Endothelial cell of umbilical vein (primary cell): ENCODE results near the gene TMEM41A. TPM values are rescaled to one million over a fixed set of nuclear protein-coding genes. Genes with fewer than 3 reads are reported as not detected.

Source experiments
- BruUV-seq: library from RNA; stranded (reverse); fragments of 400-500 nt; replicated peaks from 2 replicates; lab custom pipeline; 2021; lab: Mats Ljungman, UMichigan
- CTCF ChIA-PET: fragments of 300-600, 350-600 bp; sonication (Branson Sonifier 250); formaldehyde crosslinking; loops from one replicate; lab custom pipeline; 2021; ENCODE audit warnings: antibody characterized with exemption, inconsistent platforms; lab: Charles Lee
- POLR2A ChIA-PET: fragments of 300-600, 350-600 bp; sonication (Branson Sonifier 250); formaldehyde crosslinking; loops from one replicate; lab custom pipeline; 2021; ENCODE audit warnings: antibody characterized with exemption, inconsistent platforms; lab: Charles Lee
- DNase-seq: peaks from one replicate; pipeline ENCODE4 v3.0.0-alpha.2; 2011; ENCODE audit warnings: low read depth, low spot score
- FAIRE-seq: peaks from 2 replicates; lab custom pipeline; 2011; peaks lifted over from hg19 to GRCh38; lab: Jason Lieb, UNC
- H2AFZ ChIP-seq: 2 replicates; pipeline ENCODE4 v1.6.0; 2012; ENCODE audit warnings: low read depth, low read length, control low read depth, inconsistent platforms
- H3K27ac ChIP-seq: 2 replicates; pipeline ENCODE4 v1.5.1; 2011; ENCODE audit warnings: low read depth, mild to moderate bottlenecking, control low read depth, low read length, moderate library complexity; ENCODE audit not compliant: insufficient read depth
- H3K27me3 ChIP-seq, 2 experiments: 2 replicates each; pipeline versions ENCODE4 v1.6.0 to v1.6.1; 2011; ENCODE audit warnings: low read length in 2 of 2, mixed read lengths in 1 of 2; ENCODE audit not compliant: control insufficient read depth in 2 of 2, insufficient read depth in 2 of 2
- H3K36me3 ChIP-seq, 2 experiments: 2 replicates in 1 of 2; 3 replicates in 1 of 2; pipeline ENCODE4 v1.5.1; 2011; ENCODE audit warnings: low read length in 2 of 2, mild to moderate bottlenecking in 1 of 2, moderate library complexity in 1 of 2; ENCODE audit not compliant: control insufficient read depth in 2 of 2, insufficient read depth in 2 of 2; ENCODE audit errors: extremely low read depth in 1 of 2
- H3K4me1 ChIP-seq: 3 replicates; pipeline ENCODE4 v1.5.1; 2011; ENCODE audit warnings: mild to moderate bottlenecking, low read length; ENCODE audit not compliant: control insufficient read depth, insufficient read depth; ENCODE audit errors: extremely low read depth
- H3K4me2 ChIP-seq: 2 replicates; pipeline ENCODE4 v1.6.1; 2011; ENCODE audit warnings: low read length, control low read depth, mixed read lengths; ENCODE audit not compliant: insufficient read depth
- H3K4me3 ChIP-seq, 3 experiments: fragments of 200-600 bp in 1 of 3; sonication (generic), shearing (Covaris generic) in 1 of 3; replicated peaks in 1 of 3; 2 replicates each; pipeline ENCODE4 v1.5.1; 2011 to 2016; ENCODE audit warnings: control low read depth in 3 of 3, low read length in 3 of 3, mild to moderate bottlenecking in 2 of 3, inconsistent platforms in 1 of 3, low read depth in 1 of 3, moderate library complexity in 1 of 3; ENCODE audit not compliant: insufficient read depth in 1 of 3
- H3K79me2 ChIP-seq: 2 replicates; pipeline ENCODE4 v1.6.0; 2012; ENCODE audit warnings: low read length, inconsistent platforms; ENCODE audit not compliant: control insufficient read depth, insufficient read depth
- H3K9ac ChIP-seq: replicated peaks from 2 replicates; pipeline ENCODE3; 2011; ENCODE audit warnings: low read length, control low read depth; ENCODE audit not compliant: insufficient read depth; ENCODE audit errors: extremely low read depth
- H3K9me1 ChIP-seq: replicated peaks from 3 replicates; pipeline ENCODE4 v1.6.0; 2011; ENCODE audit warnings: mild to moderate bottlenecking, low read length; ENCODE audit not compliant: control insufficient read depth, insufficient read depth; ENCODE audit errors: extremely low read depth
- H3K9me3 ChIP-seq: replicated peaks from 2 replicates; pipeline ENCODE4 v1.5.1; 2012; ENCODE audit warnings: low read length, inconsistent platforms; ENCODE audit not compliant: control insufficient read depth, insufficient read depth
- H4K20me1 ChIP-seq: replicated peaks from 2 replicates; pipeline ENCODE3; 2011; ENCODE audit warnings: mild to moderate bottlenecking, low read length; ENCODE audit not compliant: control insufficient read depth, insufficient read depth; ENCODE audit errors: extremely low read depth
- EZH2 ChIP-seq: IDR thresholded peaks from 2 replicates; pipeline ENCODE4 v1.6.1; 2012; ENCODE audit warnings: borderline replicate concordance, low read depth, mild to moderate bottlenecking, moderate library complexity, low read length, inconsistent platforms; ENCODE audit not compliant: severe bottlenecking
- FOS ChIP-seq: IDR thresholded peaks from 2 replicates; pipeline ENCODE4 v1.6.1; 2011; ENCODE audit warnings: mild to moderate bottlenecking, low read length, moderate library complexity, borderline replicate concordance; ENCODE audit not compliant: insufficient read depth
- GATA2 ChIP-seq: IDR thresholded peaks from 2 replicates; pipeline ENCODE4 v1.7.0; 2011; ENCODE audit warnings: low read depth, mild to moderate bottlenecking, moderate library complexity, mixed read lengths, low read length; ENCODE audit not compliant: insufficient read length, insufficient read depth
- JUN ChIP-seq: IDR thresholded peaks from 2 replicates; pipeline ENCODE4 v1.6.1; 2011; ENCODE audit warnings: borderline replicate concordance, low read depth; ENCODE audit not compliant: insufficient read length, insufficient read depth
- MAX ChIP-seq: IDR thresholded peaks from 2 replicates; pipeline ENCODE4 v1.6.1; 2011; ENCODE audit not compliant: insufficient read depth, insufficient read length
- MYC ChIP-seq: IDR thresholded peaks from one replicate; pipeline ENCODE4 v1.6.1; 2011; ENCODE audit warnings: mild to moderate bottlenecking, low read depth, low read length
- POLR2A ChIP-seq: IDR thresholded peaks from 2 replicates; pipeline ENCODE4 v1.6.1; 2012; ENCODE audit warnings: low read depth, mild to moderate bottlenecking, control low read depth, low read length
- POLR2AphosphoS5 ChIP-seq: IDR thresholded peaks from 2 replicates; pipeline ENCODE4 v1.6.1; 2012; ENCODE audit warnings: low read depth, mild to moderate bottlenecking, control low read depth, low read length, moderate library complexity; ENCODE audit not compliant: insufficient read depth
- dilution Hi-C: fragments of 300-500 bp; cut with MboI; formaldehyde crosslinking; loops from one replicate; pipeline ENCODE4 v1.15.0; 2019; ENCODE audit warnings: low sequenced_read_pairs; ENCODE audit not compliant: extremely low pct_ligation_motif_present
- intact Hi-C: fragments of 100-400 bp; cut with micrococcal nuclease; formaldehyde crosslinking; loops from one replicate; pipeline ENCODE4 v1.10.0; 2022
- polyA plus RNA-seq, 4 experiments: library from polyadenylated mRNA; depleted of rRNA in 3 of 4; stranded (reverse) in 3 of 4; unstranded in 1 of 4; fragments of >200 nt; gene quantifications; 2 replicates each; pipeline versions ENCODE4 v1.2.1 to v1.2.3, GENCODE V29; 2011 to 2012; ENCODE audit warnings: missing spikeins in 1 of 4
- total RNA-seq: library from RNA; stranded (reverse); gene quantifications from 2 replicates; pipeline ENCODE4 v1.2.3, GENCODE V29; 2021
- TF ChIP-seq, protein P1 (sequence below), 2 donors: IDR thresholded peaks; 1 replicate in 1 of 2; 2 replicates in 1 of 2; pipeline ENCODE4 v1.5.1; 2011; ENCODE audit warnings: low read length in 2 of 2, mild to moderate bottlenecking in 2 of 2, moderate library complexity in 2 of 2, control low read depth in 1 of 2, inconsistent platforms in 1 of 2, low read depth in 1 of 2; ENCODE audit not compliant: insufficient read depth in 1 of 2; ENCODE audit errors: extremely low read depth in 1 of 2

Gene TMEM41A
- total and polyA plus RNA-seq, 2 donors (not counting 3 experiments of a cell fraction or from before 2014, with no cell fraction given): 15.9 to 16.0 TPM

DNA sequence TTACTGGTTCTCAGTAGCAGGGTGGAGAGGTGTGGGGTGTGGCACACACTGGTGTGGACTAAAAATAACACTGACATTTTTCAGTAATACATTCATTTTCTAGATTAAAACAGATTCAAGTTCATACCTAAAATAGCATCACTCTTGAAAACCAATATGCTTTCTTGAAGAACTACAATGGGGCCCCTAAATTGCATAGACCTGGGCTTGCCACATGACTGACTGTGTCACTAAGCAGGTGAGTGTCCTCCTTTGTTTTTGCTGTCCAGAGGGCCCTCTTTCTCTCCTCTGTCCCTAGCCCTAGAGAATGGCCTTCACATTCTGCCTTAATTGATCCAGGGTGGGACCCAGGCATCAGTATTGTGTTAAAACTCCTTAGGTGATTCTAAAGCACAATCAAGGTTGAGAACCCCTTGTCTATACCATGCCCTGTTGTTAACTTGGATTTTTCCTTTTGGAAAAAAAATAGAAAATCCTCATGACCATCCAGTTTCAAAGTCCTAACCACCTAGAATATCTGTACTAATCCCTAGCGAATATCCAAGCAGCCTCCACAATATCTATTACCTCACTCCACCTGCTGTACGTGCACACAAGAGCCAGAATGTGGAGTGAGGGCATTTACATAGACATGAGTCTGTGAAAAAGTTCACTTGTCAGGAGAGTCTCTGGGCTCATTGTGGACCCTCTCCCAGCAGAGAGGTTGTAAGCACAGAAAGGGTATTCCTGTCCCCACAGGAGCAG, 18.7 kb upstream of the TMEM41A start:
- dilution Hi-C loops (no loop called here), intact Hi-C loops (no loop called here)
- Histone ChIP-seq H3K4me2 (no peak overlapping the region), H3K9me3 (no peaks in the 10 kb centered on the region), H4K20me1 (no peaks in the 10 kb centered on the region), H3K4me1 (no peaks in the 10 kb centered on the region), H3K4me3 (no peak overlapping the region), H3K9ac (no peak overlapping the region), H3K36me3 (no peaks in the 10 kb centered on the region), H2AFZ (no peak overlapping the region), H3K9me1 (no peaks in the 10 kb centered on the region), H3K27ac (no peak overlapping the region), H3K79me2 (no peaks in the 10 kb centered on the region), H3K27me3 (no peaks in the 10 kb centered on the region)
- ChIA-PET CTCF (no interaction called here), POLR2A (no interaction called here)
- DNase-seq: no peak
- TF ChIP-seq GATA2: no peak
- TF ChIP-seq MYC: no peak
- no peak for TF ChIP-seq FOS
- TF ChIP-seq, protein P1, sequence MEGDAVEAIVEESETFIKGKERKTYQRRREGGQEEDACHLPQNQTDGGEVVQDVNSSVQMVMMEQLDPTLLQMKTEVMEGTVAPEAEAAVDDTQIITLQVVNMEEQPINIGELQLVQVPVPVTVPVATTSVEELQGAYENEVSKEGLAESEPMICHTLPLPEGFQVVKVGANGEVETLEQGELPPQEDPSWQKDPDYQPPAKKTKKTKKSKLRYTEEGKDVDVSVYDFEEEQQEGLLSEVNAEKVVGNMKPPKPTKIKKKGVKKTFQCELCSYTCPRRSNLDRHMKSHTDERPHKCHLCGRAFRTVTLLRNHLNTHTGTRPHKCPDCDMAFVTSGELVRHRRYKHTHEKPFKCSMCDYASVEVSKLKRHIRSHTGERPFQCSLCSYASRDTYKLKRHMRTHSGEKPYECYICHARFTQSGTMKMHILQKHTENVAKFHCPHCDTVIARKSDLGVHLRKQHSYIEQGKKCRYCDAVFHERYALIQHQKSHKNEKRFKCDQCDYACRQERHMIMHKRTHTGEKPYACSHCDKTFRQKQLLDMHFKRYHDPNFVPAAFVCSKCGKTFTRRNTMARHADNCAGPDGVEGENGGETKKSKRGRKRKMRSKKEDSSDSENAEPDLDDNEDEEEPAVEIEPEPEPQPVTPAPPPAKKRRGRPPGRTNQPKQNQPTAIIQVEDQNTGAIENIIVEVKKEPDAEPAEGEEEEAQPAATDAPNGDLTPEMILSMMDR (IDR thresholded peaks at IDR 0.05; ENCODE audit: extremely low read depth in 1 of 2, insufficient read depth in 1 of 2, low read depth in 1 of 2, low read length in 2 of 2): no peak
- TF ChIP-seq JUN: no peak
- no peak for TF ChIP-seq POLR2AphosphoS5
- TF ChIP-seq MAX: no peak
- TF ChIP-seq POLR2A: no peak
- TF ChIP-seq EZH2: no peak
- FAIRE-seq: no peak
- no TSS peak for BruUV-seq
